IPS-11a (cell line): Measurements from ENCODE around the gene ACSM3.
"Not testable (repeated sequence)": the region's sequence is repeated elsewhere in the genome, so short reads cannot be mapped to it uniquely, and the experiment has no call there.

ENCODE experiments used
- H3K4me3 ChIP-seq: one replicate; pipeline ENCODE4 v1.5.1; 2013; ENCODE audit warnings: low read depth, low read length, control low read depth

The ACSM3 gene, protein sequence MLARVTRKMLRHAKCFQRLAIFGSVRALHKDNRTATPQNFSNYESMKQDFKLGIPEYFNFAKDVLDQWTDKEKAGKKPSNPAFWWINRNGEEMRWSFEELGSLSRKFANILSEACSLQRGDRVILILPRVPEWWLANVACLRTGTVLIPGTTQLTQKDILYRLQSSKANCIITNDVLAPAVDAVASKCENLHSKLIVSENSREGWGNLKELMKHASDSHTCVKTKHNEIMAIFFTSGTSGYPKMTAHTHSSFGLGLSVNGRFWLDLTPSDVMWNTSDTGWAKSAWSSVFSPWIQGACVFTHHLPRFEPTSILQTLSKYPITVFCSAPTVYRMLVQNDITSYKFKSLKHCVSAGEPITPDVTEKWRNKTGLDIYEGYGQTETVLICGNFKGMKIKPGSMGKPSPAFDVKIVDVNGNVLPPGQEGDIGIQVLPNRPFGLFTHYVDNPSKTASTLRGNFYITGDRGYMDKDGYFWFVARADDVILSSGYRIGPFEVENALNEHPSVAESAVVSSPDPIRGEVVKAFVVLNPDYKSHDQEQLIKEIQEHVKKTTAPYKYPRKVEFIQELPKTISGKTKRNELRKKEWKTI

DNA sequence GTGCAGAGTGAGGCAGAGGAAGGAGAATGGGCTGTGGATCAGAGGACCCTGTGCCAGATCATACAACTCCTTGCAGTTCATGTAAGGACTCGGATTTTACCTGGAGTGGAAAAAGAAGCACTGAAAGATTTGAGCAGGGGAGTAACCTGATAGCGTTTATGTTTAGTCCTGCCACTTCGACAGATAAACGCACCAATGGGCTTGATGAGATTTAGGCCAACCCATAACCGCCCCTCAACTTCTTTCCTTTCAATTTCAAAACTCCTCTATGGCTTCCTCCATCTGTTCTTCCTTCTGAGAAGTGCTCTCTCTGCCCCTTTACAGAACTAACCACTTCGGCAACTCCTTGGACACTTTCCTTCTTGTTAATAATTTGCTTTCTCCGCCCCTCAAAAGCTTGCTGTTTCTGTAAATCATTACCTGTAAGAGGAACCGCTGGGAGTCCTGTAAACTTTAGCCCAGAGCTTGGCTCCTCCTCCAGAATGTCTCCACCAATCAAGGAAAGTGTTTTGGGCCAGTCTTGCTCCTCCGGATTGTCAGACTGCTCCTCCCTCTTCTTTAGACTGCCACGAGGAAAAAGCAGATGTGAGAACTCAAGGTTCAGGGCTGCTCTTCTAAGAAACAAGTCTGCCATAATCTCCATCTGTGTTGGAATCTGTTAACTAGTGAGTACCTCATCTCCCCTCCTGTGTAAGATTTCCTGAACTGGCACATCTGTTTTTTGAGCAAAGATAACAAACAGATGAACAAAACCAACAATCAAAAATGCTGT lies at the start of gene ACSM3:
Gene ACSM3, plus strand, starts transcription at position 554 of the 772 bp plus-strand sequence. CDS start 6,021 bp downstream, outside the sequence.
- H3K4me3 ChIP-seq, result peak within 1 kb of the TSS; percentile 13

DNA sequence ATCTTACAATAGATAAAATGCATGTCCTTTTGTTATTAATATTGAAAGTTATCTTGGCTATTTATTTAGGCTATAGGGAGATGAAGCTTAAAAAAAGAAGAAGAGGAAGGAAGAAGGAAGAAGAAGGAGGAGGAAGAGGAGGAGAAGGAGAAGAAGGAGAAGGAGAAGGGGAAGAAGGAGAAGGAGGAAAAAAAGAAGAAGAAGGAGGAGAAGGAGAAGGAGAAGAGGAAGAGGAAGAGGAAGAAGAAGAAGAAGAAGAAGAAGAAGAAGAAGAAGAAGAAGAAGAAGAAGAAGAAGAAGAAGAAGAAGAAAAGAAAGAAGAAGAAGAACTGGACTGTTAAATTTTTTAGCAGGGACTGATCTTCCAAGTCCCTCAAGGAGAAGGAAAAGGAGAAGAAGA lies 46.1 kb upstream of the ACSM3 start:
- H3K4me3 ChIP-seq, result not testable (repeated sequence)

DNA sequence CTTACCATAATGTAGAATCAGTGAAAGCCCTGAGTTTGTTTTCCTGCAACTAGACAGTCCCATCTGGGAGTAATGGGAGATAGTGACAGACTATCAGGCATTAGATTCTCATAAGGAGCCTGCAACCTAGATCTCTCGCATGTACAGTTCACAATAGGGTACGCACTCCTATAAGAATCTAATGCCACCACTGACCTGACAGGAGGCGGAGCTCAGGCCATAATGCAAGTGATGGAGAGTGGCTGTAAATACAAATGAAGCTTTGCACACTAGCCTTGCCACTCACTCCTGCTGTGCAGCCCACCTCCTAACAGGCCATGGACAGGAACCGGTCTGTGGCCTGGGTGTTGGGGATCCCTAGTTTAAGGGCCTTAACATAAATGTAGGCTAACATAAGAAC lies 43.6 kb upstream of the ACSM3 start:
- H3K4me3 ChIP-seq, result no peak overlapping the region

DNA sequence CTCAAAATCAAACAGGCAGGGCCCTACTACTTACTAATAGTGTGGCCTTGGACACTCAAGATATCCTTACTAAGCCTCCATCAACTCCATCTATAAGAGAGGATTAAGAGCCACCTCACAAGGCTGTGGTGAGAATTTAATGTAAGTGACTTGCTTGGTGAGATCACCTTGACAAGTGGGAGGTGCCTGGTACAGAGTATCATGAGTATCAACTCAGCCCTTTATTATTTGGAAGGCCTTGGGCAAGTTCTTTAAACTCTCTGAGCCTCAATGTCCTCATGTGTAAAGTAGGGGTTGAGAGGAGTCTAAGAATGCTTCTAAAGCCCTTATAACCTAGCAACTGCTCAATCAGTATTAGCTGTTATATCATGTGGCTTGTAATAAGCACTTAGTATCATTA lies 37.2 kb upstream of the ACSM3 start:
- H3K4me3 ChIP-seq, result no peak overlapping the region

DNA sequence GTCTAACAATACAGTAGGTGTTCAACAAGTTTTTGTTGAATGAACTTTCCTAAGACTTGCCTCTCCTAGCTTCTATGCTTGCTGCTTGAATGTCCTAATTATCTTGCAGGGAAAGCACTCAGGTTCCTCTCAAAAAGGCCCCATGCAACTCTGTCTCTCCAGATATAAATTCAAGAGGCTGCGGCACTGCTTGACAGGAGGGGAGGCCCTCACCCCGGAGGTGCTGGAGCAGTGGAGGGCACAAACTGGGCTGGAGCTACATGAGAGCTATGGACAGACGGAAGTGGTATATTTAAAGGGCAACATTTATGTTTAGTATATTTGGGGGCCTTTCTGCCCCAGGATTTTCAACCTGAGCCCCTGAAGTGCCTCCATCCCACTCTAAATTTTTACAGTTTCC lies 36.6 kb upstream of the ACSM3 start:
- no peak overlapping the region for H3K4me3 ChIP-seq

DNA sequence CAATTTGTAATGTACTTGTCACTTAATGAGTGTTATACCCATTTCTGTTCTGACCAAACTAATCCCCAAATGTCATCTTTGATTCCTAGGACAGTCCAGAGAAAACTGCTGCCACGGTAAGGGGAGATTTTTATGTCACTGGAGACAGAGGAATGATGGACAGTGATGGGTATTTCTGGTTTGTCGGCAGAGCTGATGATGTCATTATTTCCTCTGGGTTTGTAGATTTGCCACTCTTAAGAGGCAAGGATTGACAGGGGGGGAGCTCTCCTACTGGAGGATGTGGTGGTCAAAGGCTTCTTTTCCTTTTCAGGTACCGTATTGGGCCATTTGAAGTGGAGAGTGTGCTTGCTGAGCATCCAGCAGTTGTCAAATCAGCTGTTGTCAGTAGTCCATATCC lies 34.7 kb upstream of the ACSM3 start:
- no peak overlapping the region for H3K4me3 ChIP-seq

DNA sequence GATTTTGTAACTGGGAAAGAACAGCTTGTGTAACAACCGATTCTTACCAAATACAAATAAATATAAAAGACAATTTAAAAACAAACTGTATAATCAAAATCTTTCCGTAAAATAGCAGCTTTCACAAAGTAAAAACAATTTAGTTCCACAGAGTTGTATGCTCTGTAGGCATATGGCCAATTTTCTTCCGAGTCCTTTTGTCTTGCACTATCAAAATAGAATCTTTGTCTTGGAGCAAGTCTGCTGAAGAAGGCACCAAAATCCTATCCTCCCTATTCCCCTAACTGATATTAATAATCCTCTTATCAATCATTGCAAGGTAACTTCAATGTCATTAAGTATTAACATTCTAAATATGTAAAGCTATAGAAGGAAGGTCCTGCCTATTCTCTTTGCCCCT lies 29.8 kb upstream of the ACSM3 start:
- no peak overlapping the region for H3K4me3 ChIP-seq

DNA sequence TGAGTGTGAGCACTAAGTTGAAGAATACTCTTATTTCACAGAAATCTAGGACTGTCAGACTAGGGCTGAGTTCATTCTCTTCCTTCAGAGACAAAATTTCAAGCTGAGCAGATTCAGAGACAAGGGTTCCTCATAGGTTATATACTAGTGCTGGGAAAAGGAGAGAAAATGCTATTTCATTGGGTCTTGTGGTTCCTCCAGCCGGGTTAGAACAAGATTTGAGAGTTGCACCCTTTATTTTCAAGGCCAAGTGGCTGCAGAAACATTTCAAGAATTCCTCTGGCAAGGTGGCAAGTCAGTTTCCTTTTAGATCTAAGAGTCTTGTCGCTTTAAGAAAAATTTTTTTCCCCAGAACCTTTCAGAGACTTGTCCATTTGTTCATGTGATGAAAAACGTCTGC lies 29.0 kb upstream of the ACSM3 start:
- H3K4me3 ChIP-seq, result no peak overlapping the region

DNA sequence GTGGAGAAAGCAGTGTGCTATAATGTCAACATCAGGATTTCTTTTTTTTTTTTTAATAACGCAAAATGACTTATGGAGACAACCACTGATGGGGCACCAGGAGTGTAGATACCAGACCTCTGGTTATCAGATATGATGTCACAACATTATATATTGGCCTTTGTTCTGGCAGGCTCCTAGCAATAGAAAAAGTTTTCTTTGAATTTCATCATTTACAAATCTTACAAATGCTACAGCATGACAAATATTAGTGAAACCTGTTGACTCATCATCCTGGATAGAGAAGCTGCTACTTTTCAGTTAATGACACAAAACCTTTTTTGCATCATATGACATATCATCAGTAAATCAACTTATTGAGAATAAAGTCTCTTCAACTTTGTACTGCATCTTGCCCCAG lies 28.3 kb upstream of the ACSM3 start:
- H3K4me3 ChIP-seq, result no peak overlapping the region

DNA sequence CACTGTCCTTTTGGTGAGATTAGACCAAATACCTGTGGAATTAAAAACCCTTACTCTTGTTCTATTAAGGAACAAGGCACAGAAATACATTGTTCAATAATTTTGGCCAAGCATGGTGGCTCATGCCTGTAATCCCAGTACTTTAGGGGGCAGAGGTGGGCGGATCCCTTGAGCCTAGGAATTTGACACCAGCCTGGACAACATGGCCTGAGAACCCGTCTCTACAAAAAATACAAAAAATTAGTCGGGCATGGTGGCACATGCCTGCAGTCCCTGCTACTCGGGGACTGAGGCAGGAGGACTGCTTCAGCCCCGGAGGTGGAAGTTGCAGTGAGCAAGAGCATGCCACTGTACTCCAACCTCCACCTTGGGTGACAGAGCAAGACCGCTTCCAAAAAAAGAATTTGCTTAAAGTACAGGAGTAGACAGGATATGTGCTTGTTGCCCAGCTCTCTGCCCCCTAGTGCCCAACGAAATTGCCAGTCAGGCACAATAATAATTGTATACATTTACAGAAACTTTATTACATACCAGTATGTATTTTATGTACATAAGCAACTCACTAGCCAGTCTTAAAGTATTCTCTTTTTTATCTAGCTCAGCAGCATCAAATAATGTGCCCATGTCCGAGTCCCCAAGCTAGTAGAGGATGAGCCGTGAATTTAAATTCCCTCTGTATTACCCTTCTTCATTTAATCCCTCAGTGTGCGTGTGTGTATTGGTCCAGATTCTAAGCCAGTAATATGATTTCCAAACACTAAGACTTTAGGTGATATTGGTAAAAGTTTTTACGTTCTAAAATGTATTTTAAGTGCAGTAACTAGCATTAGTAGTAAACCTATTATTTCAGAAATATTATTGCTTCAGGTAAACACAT lies 23.6 kb upstream of the ACSM3 start:
- peak overlapping the region; percentile 97 for H3K4me3 ChIP-seq

DNA sequence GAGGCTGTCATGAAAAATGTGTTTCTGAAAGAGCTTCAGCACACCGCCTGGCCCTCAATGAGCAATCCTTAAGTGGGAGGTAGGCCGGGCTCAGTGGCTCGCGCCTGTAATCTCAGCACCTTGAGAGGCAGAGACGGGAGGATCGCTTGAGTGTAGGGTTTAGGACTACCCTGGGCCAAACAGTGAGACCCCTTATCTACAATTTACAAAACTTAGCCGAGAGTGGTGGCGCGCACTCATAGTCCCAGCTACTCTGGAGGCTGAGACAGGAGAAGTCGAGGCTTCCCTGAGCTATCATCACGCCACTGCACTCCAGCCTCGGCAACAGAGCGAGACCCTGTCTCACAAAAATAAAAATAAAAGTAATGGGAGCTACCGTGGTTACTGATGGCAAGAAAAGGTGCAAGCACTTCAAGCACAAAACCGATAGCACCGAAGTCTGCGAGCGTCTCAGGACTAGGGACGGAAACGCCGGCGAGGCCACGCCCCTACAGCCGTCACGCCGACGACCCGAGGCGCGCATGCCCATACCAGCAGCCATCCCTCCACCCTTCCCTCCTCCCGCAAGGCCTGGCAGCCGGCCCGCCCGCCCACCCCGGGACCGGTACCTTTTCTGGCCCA lies 22.8 kb upstream of the ACSM3 start:
- peak overlapping the region; percentile 97 for H3K4me3 ChIP-seq

DNA sequence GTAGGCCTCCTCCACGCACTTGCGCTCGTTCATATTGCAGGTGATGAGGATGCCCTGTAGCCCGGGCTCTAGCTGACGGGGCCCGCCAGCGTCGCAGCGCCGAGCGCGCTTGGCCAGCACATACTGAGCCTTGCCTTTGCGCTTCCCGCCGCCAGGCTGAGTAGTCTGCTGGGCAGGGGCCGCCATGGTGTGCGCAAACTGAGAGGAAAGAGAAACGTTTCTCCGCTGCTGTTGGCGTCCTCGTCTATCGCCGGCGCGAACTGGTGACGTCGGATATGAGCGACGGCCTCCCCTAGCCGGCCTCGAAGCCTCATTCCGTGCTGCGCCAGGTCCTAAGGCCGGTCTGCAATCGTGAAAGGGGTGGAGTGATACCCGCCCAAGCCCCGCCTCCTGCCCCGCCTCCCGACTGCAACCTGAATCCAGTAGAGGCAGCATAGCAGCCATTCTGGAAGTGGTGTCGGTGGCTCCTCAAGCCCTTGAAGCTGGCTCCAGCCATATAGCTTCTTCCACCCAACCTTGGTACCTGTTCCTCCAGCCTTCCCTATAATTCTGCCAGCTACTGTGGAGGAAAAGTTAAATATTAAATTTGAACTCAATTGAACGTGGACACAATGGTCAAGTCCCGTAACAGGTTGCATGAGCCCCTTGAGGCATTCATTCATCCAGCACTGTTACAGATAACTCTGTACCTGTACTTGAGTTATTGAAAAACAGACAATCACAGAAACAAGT lies 22.1 kb upstream of the ACSM3 start, which contains the start of gene THUMPD1:
Gene THUMPD1, minus strand, starts transcription at position 265 of the 732 bp plus-strand sequence. Its CDS starts 79 bp downstream, at position 186.
- H3K4me3 ChIP-seq, result peak within 1 kb of the TSS; percentile 97

DNA sequence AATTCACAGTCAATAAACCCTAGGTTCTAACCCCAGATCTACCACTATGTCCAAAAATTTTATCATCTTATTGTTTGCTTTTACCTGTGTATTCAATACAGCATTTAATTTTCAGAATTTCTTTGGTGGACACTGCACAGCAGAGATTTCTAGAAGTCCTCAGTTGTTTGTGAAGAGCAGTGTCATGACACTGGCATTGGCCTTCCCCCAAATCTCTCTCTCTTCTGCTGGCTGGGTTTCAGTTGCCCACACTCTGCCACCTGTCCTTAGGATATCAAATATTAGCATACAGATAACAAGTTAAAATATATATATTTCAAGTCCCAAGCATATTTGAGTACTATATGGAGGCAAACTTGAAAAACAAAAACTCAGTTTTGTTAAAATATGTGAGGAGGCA lies 20.2 kb upstream of the ACSM3 start:
- H3K4me3 ChIP-seq, result no peak overlapping the region

DNA sequence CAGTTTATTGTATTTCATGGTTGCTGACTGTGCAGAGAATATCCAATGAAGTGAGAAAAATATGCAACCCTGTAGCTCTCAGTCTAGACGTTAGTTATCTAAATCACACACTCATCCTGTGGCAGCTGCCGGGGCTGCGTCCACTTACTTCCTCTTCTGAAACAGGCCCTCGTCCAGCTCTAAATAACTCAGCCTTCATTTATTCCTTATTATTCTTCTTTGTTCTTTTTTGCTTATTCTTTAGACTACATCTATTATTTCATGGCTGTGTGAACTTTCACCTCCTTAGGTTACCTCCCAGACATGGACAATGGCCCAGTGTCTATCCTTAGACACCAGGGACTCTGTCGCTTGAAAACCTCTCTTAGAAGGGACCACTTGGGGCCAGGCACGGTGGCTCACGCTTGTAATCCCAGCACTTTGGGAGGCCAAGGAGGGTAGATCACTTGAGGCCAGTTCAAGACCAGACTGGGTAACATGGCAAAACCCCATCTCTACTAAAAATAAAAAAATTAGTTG lies 18.8 kb upstream of the ACSM3 start:
- H3K4me3 ChIP-seq, result no peak overlapping the region

DNA sequence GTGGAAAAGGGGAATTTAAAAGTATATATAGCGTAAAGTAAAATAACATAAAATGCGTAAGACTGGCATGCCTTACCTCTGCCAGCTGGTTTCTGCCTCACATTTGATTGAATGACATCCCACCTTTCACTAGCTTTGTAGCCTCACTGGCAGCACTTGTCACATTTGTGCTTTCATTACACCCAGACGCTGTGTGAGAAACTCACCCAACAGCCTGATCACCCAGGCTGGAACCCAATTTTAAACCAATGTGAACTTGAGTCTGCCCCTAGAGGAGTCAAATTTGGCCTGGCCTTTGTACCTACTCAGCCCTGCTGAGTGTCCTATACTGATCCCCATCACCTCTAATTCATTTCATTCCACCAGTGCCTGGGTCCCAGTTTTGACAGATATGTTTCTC lies 17.4 kb upstream of the ACSM3 start:
- no peak overlapping the region for H3K4me3 ChIP-seq

DNA sequence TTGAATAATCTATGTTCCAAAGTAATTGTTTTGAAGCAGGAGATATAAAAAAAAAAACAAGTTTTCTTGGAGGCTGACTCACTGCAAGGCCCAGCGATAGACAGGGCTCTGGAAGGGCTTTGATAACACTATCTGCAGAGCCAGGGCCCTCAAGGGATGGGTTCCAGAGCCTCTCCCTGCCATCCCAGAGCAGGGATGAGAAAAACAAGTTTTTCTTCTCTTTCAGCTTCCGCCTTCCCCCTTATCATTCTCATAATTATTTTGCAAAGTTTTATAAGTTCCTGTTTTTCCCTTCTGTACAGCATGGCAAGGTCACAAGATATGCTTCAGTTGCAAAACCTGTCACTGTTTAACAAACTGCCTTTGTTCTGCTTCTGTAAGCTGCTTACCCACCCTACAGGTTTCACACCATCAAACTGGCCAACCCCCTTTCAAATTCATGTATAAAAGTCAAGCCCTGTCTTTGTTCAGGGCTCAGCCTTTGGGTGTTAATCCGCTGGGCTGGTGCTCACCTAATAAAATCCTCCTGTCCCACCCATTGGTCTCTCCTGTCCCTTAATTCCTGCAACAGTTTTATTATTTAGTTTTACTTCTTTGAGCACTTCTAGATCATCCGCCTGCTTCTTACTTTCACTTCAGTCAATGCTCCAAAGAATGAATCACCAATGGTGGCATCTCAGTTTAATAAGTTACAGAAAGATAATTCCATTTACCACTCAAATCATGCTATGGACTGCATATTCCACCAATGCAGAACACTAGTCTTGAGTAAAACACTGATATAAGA lies 16.6 kb upstream of the ACSM3 start:
- no peak overlapping the region for H3K4me3 ChIP-seq

DNA sequence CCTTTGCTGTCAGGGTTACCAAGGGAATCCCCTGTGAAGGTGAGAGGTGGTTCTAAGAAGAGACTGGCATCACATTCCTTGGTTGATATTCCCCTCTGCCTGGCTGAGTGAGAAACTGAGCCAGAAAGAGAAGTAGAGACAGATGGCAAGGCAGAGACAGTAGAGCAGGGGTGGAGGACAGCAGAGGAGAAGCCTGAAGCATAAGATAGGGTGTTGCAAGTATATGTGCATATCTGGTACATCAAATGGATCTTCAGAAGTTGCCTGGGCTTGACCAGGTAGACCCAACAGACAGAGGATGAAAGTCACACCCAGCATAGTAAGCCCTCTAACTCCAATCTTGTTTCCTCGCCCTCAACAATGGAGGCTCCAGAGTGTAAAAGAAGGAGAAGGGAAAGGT lies 14.3 kb upstream of the ACSM3 start:
- no peak overlapping the region for H3K4me3 ChIP-seq

DNA sequence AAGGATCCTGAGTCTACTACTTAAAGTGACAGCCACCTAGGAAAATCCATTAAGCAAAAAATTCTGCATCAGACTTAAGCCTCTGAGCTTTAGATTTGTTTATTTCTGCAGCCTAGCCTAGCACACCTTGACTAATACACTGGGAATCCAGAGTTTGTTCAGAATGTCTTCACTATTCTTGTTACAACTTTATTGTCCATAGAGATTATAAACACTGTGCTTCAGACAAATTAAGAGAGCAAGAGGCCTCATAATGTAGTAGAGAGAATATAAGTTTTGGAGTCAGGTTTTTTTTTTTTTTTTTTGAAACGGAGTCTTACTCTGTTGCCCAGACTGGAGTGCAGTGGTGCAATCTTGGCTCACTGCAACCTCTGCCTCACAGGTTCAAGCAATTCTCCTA lies 13.3 kb upstream of the ACSM3 start:
- no peak overlapping the region for H3K4me3 ChIP-seq

DNA sequence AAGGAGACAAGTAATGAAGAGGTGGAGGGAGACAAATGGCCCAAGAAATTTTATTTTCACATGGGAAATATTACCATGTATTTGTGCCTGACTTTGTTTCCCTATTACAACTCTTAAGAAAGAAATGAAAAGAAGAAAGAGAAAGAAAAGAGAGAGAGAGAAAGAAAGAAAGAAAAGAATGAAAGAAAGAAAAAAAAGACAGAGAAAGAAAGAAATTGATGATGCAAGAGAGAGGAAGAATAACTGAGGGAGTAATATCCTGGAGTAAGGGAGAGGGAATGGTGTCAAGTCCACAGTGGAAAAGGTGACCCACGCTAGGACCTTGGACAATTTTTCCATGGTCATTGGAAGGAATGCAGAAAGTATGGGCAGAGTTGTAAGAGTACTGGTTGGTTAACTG lies 10.1 kb upstream of the ACSM3 start:
- no peak overlapping the region for H3K4me3 ChIP-seq
